Neural cell (in vitro differentiated cells): Measurements from ENCODE around the gene SNRNP200.

Experiments used
- EZH2 ChIP-seq: fragments of 200-600, 300-800 bp; shearing (Covaris generic), sonication (generic); IDR thresholded peaks from 2 replicates; pipeline ENCODE4 v1.6.1; 2014; ENCODE audit warnings: antibody characterized with exemption, low read length, borderline replicate concordance, mild to moderate bottlenecking; ENCODE audit not compliant: insufficient read depth, poor library complexity, severe bottlenecking
- MXI1 ChIP-seq: fragments of 450-650 bp; conservative IDR thresholded peaks from 2 replicates; pipeline ENCODE4 v1.6.1; 2014; ENCODE audit warnings: antibody characterized with exemption, mild to moderate bottlenecking; ENCODE audit not compliant: poor library complexity, severe bottlenecking
- RAD21 ChIP-seq: fragments of 450-650 bp; conservative IDR thresholded peaks from 2 replicates; pipeline ENCODE4 v1.6.1; 2014; ENCODE audit warnings: antibody characterized with exemption, mild to moderate bottlenecking, moderate library complexity
- SMC3 ChIP-seq: fragments of 450-650 bp; conservative IDR thresholded peaks from 2 replicates; pipeline ENCODE4 v1.6.1; 2014; ENCODE audit warnings: antibody characterized with exemption, mild to moderate bottlenecking, moderate library complexity; ENCODE audit not compliant: poor library complexity
- TAF1 ChIP-seq: IDR thresholded peaks from 2 replicates; pipeline ENCODE4 v1.6.1; 2012; ENCODE audit warnings: low read depth
- TF ChIP-seq, protein P1 (sequence below): fragments of 450-650 bp; IDR thresholded peaks from 2 replicates; pipeline ENCODE4 v1.5.1; 2014; ENCODE audit warnings: antibody characterized with exemption, mild to moderate bottlenecking, moderate library complexity; ENCODE audit not compliant: poor library complexity, severe bottlenecking

- TF ChIP-seq SMC3: no peak
- TF ChIP-seq, protein P1, sequence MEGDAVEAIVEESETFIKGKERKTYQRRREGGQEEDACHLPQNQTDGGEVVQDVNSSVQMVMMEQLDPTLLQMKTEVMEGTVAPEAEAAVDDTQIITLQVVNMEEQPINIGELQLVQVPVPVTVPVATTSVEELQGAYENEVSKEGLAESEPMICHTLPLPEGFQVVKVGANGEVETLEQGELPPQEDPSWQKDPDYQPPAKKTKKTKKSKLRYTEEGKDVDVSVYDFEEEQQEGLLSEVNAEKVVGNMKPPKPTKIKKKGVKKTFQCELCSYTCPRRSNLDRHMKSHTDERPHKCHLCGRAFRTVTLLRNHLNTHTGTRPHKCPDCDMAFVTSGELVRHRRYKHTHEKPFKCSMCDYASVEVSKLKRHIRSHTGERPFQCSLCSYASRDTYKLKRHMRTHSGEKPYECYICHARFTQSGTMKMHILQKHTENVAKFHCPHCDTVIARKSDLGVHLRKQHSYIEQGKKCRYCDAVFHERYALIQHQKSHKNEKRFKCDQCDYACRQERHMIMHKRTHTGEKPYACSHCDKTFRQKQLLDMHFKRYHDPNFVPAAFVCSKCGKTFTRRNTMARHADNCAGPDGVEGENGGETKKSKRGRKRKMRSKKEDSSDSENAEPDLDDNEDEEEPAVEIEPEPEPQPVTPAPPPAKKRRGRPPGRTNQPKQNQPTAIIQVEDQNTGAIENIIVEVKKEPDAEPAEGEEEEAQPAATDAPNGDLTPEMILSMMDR: no peak
- TF ChIP-seq EZH2: no peak
- no peak for TF ChIP-seq RAD21
- no peak for TF ChIP-seq MXI1
- TF ChIP-seq TAF1: no peak
These were observed 47.8 kb upstream of the SNRNP200 start for GRCh38 chr2:96353032-96353561.
